CD8-positive, alpha-beta memory T cell (primary cell): ENCODE measurements around the gene NUP54. TPM values are rescaled to one million over a fixed set of nuclear protein-coding genes. Genes with fewer than 3 reads are reported as not detected.

Experiments
- polyA plus RNA-seq: library from polyadenylated mRNA; unstranded; fragments of 300-500 nt; fragmentation: Illumina TruSeq; gene quantifications from one replicate; pipeline ENCODE4 v1.2.3, GENCODE V29; 2021
- total RNA-seq, 2 experiments: library from RNA; stranded (reverse); gene quantifications; one replicate each; pipeline ENCODE4 v1.2.3, GENCODE V29; 2021

Gene NUP54
- total and polyA plus RNA-seq, 3 experiments from 2014 or later, result 41.8 to 63.3 (median 56.6) TPM

Other genes starting within 250 kb of the NUP54 start
- gene PPEF2, start 245.9 kb downstream of the NUP54 start, total RNA-seq, result under 1 TPM; 0.11 to 0.13 TPM
- not detected for gene PPEF2, start 245.9 kb downstream of the NUP54 start, polyA plus RNA-seq
- 10 to 100 TPM; 47.9 to 51.5 TPM for gene NAAA, start 207.4 kb downstream of the NUP54 start, total RNA-seq
- 104 TPM for gene NAAA, start 207.4 kb downstream of the NUP54 start, polyA plus RNA-seq
- 10 to 100 TPM; 72.7 to 80.6 TPM for gene SDAD1, start 157.5 kb downstream of the NUP54 start, total RNA-seq
- 88.7 TPM for gene SDAD1, start 157.5 kb downstream of the NUP54 start, polyA plus RNA-seq
- gene CXCL9, start 140.9 kb downstream of the NUP54 start, total RNA-seq, result 1 to 10 TPM; 1.5 to 1.8 TPM
- gene CXCL9, start 140.9 kb downstream of the NUP54 start, polyA plus RNA-seq, result not detected
- 1 to 10 TPM; 1.6 to 1.9 TPM for gene CXCL10, start 124.9 kb downstream of the NUP54 start, total RNA-seq
- not detected for gene CXCL10, start 124.9 kb downstream of the NUP54 start, polyA plus RNA-seq
- under 1 TPM in 1 of 2 experiments, not detected in 1; 0.18 TPM for gene CXCL11, start 112.3 kb downstream of the NUP54 start, total RNA-seq
- gene CXCL11, start 112.3 kb downstream of the NUP54 start, polyA plus RNA-seq, result not detected
- not detected for gene ART3, start 73.7 kb downstream of the NUP54 start, total RNA-seq
- gene ART3, start 73.7 kb downstream of the NUP54 start, polyA plus RNA-seq, result not detected
- 1 to 10 TPM; 6.2 to 6.7 TPM for gene SCARB2, start 65.4 kb upstream of the NUP54 start, total RNA-seq
- gene SCARB2, start 65.4 kb upstream of the NUP54 start, polyA plus RNA-seq, result 17.6 TPM
- gene FAM47E, start 103.3 kb upstream of the NUP54 start, total RNA-seq, result not detected
- not detected for gene FAM47E, start 103.3 kb upstream of the NUP54 start, polyA plus RNA-seq
- gene STBD1, start 158.3 kb upstream of the NUP54 start, total RNA-seq, result under 1 TPM in 1 of 2 experiments, not detected in 1; 0.26 TPM
- gene STBD1, start 158.3 kb upstream of the NUP54 start, polyA plus RNA-seq, result 1.8 TPM